SK-N-SH (cell line): ENCODE data around the gene EFS. TPM values are rescaled to one million over a fixed set of nuclear protein-coding genes. Genes with fewer than 3 reads are reported as not detected.

Experiments used
- CTCF ChIA-PET: fragments of 300-600, 350-600 bp; formaldehyde crosslinking; extraction: SDS; loops from one replicate; lab custom pipeline; 2021; lab: Yijun Ruan, JAX
- POLR2A ChIA-PET: fragments of 350-600 bp; sonication (Branson Sonifier 250); formaldehyde crosslinking; extraction: SDS; loops from one replicate; lab custom pipeline; 2020; ENCODE audit warnings: antibody characterized with exemption, inconsistent platforms; lab: Yijun Ruan, JAX
- DNase-seq: peaks from one replicate; pipeline ENCODE4 v3.0.0; 2012
- H2AFZ ChIP-seq: fragments of 200-600 bp; sonication (generic); 2 replicates; pipeline ENCODE4 v1.8.1; 2016; ENCODE audit warnings: antibody characterized with exemption, mild to moderate bottlenecking, low read depth
- H3F3A ChIP-seq: fragments of 200-600 bp; sonication (generic); replicated peaks from 2 replicates; pipeline ENCODE3; 2016; ENCODE audit warnings: antibody characterized with exemption, mild to moderate bottlenecking; ENCODE audit not compliant: insufficient read depth
- H3K27ac ChIP-seq, 2 experiments: fragments of 200-500 bp in 1 of 2; fragments of 200-600 bp in 1 of 2; sonication (Bioruptor generic) in 1 of 2; sonication (generic), shearing (Covaris generic) in 1 of 2; 2 replicates each; pipeline versions ENCODE4 v1.5.1 to v1.6.1; 2014 to 2016; ENCODE audit warnings: low read depth in 2 of 2, inconsistent platforms in 1 of 2, low read length in 1 of 2, mild to moderate bottlenecking in 1 of 2, mixed read lengths in 1 of 2
- H3K27me3 ChIP-seq: fragments of 200-600 bp; sonication (generic), shearing (Covaris generic); 2 replicates; pipeline ENCODE4 v1.6.1; 2016; ENCODE audit warnings: mixed run types; ENCODE audit not compliant: insufficient read depth
- H3K36me3 ChIP-seq, 2 experiments: fragments of 200-500 bp in 1 of 2; fragments of 200-600 bp in 1 of 2; sonication (Bioruptor generic) in 1 of 2; sonication (generic) in 1 of 2; replicated peaks in 1 of 2; 2 replicates each; pipeline versions ENCODE3 to v1.5.1; 2014 to 2016; ENCODE audit warnings: low read length in 1 of 2, mild to moderate bottlenecking in 1 of 2; ENCODE audit not compliant: insufficient read depth in 2 of 2, control insufficient read depth in 1 of 2
- H3K4me1 ChIP-seq, 2 experiments: fragments of 200-500 bp in 1 of 2; fragments of 200-600 bp in 1 of 2; sonication (Bioruptor generic) in 1 of 2; sonication (generic), shearing (Covaris generic) in 1 of 2; 2 replicates each; pipeline versions ENCODE4 v1.5.1 to v1.6.1; 2014 to 2016; ENCODE audit warnings: low read depth in 1 of 2, low read length in 1 of 2, mixed run types in 1 of 2; ENCODE audit not compliant: insufficient read depth in 2 of 2, control insufficient read depth in 1 of 2
- H3K4me2 ChIP-seq: fragments of 200-600 bp; sonication (generic), shearing (Covaris generic); 2 replicates; pipeline ENCODE4 v1.6.1; 2017; ENCODE audit warnings: mixed run types
- H3K4me3 ChIP-seq, 2 experiments: fragments of 200-500 bp in 1 of 2; fragments of 200-600 bp in 1 of 2; sonication (Bioruptor generic) in 1 of 2; sonication (generic), shearing (Covaris generic) in 1 of 2; 2 replicates each; pipeline versions ENCODE4 v1.5.1 to v1.8.1; 2014 to 2016; ENCODE audit warnings: low read depth in 2 of 2, inconsistent platforms in 1 of 2, low read length in 1 of 2, mild to moderate bottlenecking in 1 of 2, mixed read lengths in 1 of 2, moderate library complexity in 1 of 2
- H3K79me2 ChIP-seq: fragments of 200-600 bp; sonication (generic); 2 replicates; pipeline ENCODE4 v1.8.1; 2017; ENCODE audit warnings: mild to moderate bottlenecking; ENCODE audit not compliant: insufficient read depth
- H3K9ac ChIP-seq: fragments of 200-600 bp; sonication (generic); 2 replicates; pipeline ENCODE4 v1.6.1; 2017; ENCODE audit warnings: mixed run types
- H3K9me2 ChIP-seq: fragments of 200-600 bp; sonication (generic); 2 replicates; pipeline ENCODE4 v1.6.1; 2017; ENCODE audit warnings: mixed run types
- H3K9me3 ChIP-seq: fragments of 200-600 bp; sonication (generic); 2 replicates; pipeline ENCODE4 v1.6.1; 2017; ENCODE audit warnings: mixed run types, mild to moderate bottlenecking, moderate library complexity
- H4K20me1 ChIP-seq: fragments of 200-600 bp; sonication (generic); 2 replicates; pipeline ENCODE4 v1.6.1; 2017; ENCODE audit warnings: mild to moderate bottlenecking, mixed run types; ENCODE audit not compliant: insufficient read depth
- EZH2phosphoT487 ChIP-seq: fragments of 200-600 bp; sonication (generic); IDR thresholded peaks from 2 replicates; pipeline ENCODE4 v1.6.1; 2017; ENCODE audit warnings: low read depth, mixed run types, mild to moderate bottlenecking, antibody characterized with exemption, moderate library complexity, borderline replicate concordance
- GABPA ChIP-seq: IDR thresholded peaks from 2 replicates; pipeline ENCODE4 v1.4.0; 2012; ENCODE audit warnings: low read depth, mild to moderate bottlenecking
- IRF3 ChIP-seq: fragments of 150-350 bp; IDR thresholded peaks from 2 replicates; pipeline ENCODE4 v1.6.1; 2016; ENCODE audit warnings: mild to moderate bottlenecking, low read depth, low read length
- JUND ChIP-seq: IDR thresholded peaks from 2 replicates; pipeline ENCODE4 v1.4.0; 2012
- MEF2A ChIP-seq: IDR thresholded peaks from 2 replicates; pipeline ENCODE4 v1.4.0; 2012; ENCODE audit warnings: low read depth, borderline replicate concordance
- NFIC ChIP-seq: IDR thresholded peaks from 2 replicates; pipeline ENCODE4 v1.4.0; 2012; ENCODE audit warnings: borderline replicate concordance
- PBX3 ChIP-seq: IDR thresholded peaks from 2 replicates; pipeline ENCODE4; 2012
- POLR2AphosphoS5 ChIP-seq: IDR thresholded peaks from 2 replicates; pipeline ENCODE4 v1.6.1; 2012; ENCODE audit warnings: low read depth, low read length
- RCOR1 ChIP-seq: fragments of 150-350 bp; IDR thresholded peaks from 2 replicates; pipeline ENCODE4 v1.6.1; 2017; ENCODE audit warnings: antibody characterized with exemption, low read length
- RFX5 ChIP-seq: IDR thresholded peaks from 2 replicates; pipeline ENCODE4 v1.6.1; 2012; ENCODE audit warnings: mild to moderate bottlenecking, improper control_type of control experiment, low read length
- SIN3A ChIP-seq: IDR thresholded peaks from 2 replicates; pipeline ENCODE4 v1.6.1; 2012; ENCODE audit warnings: low read depth, mild to moderate bottlenecking, low read length, moderate library complexity, borderline replicate concordance
- SMC3 ChIP-seq: IDR thresholded peaks from 2 replicates; pipeline ENCODE4 v1.6.1; 2012; ENCODE audit warnings: low read depth, low read length, improper control_type of control experiment
- TAF1 ChIP-seq: IDR thresholded peaks from 2 replicates; pipeline ENCODE4 v1.6.1; 2012; ENCODE audit warnings: low read depth, mild to moderate bottlenecking, low read length, moderate library complexity, borderline replicate concordance
- TEAD4 ChIP-seq: IDR thresholded peaks from 2 replicates; pipeline ENCODE4 v1.4.0; 2012; ENCODE audit warnings: mild to moderate bottlenecking, borderline replicate concordance; ENCODE audit not compliant: insufficient read depth
- WGBS: methylation state at CpG from one replicate; pipeline ENCODE4 v1.1.6; 2017; ENCODE audit warnings: low lambda C conversion rate; 5-methylcytosine and 5-hydroxymethylcytosine counted together
- polyA plus RNA-seq, 3 experiments: library from polyadenylated mRNA; depleted of rRNA; stranded (reverse); fragments of >200 nt; gene quantifications; 2 replicates each; pipeline ENCODE4 v1.2.3, GENCODE V29; 2012
- TF ChIP-seq, protein P1 (sequence below): IDR thresholded peaks from 2 replicates; pipeline ENCODE4 v1.4.0; 2012; ENCODE audit warnings: low read depth

The EFS gene
- polyA plus RNA-seq, 1 of the 3 experiments (the other 2 are of a cell fraction), result 4.4 TPM

GRCh38 chr14:23411563-23412525 is 46.9 kb upstream of the EFS start:
- Histone ChIP-seq H4K20me1 (no peaks in the 10 kb centered on the region), H3K9me3 (no peaks in the 10 kb centered on the region), H3K9ac (no peak overlapping the region), H3K4me1 (peaks cover 0 to 9% of the 10 kb centered on the region in 2 experiments; a peak in 1 of 4 replicates), H3K79me2 (no peaks in the 10 kb centered on the region), H3K27me3 (peaks cover 32% of the 10 kb centered on the region), H3K9me2 (no peaks in the 10 kb centered on the region), H3K36me3 (no peaks in the 10 kb centered on the region), H3K4me2 (no peak overlapping the region), H3F3A (no peaks in the 10 kb centered on the region), H3K27ac (no peak overlapping the region), H3K4me3 (no peak overlapping the region), H2AFZ (no peak overlapping the region)
- ChIA-PET POLR2A (no interaction called here), CTCF (interaction anchor here (1.4 kb wide), 1 partner anchor 32 kb away, joined by 5 read pairs; no protein-coding TSS in a partner anchor)
- DNase-seq, result no peak
- WGBS, result 38% methylated on average over 10 of the region's 14 CpGs
- TF ChIP-seq SIN3A (no peak), NFIC (no peak), SMC3 (no peak), IRF3 (no peak), RCOR1 (no peak), TAF1 (no peak), PBX3 (no peak), MEF2A (no peak), RFX5 (no peak), EZH2phosphoT487 (no peak), GABPA (no peak)

- Histone ChIP-seq H3K79me2 (no peaks in the 10 kb centered on the region), H3K9me3 (no peaks in the 10 kb centered on the region), H3K27me3 (peaks cover 41% of the 10 kb centered on the region), H3K9ac (no peak overlapping the region), H3K27ac (no peak overlapping the region), H2AFZ (no peak overlapping the region), H3K4me2 (no peak overlapping the region)
- 41% methylated on average over 12 of the region's 14 CpGs for WGBS
- no peak for DNase-seq
- no peak for TF ChIP-seq MEF2A
- TF ChIP-seq POLR2AphosphoS5, result no peak
- TF ChIP-seq PBX3, result no peak
- TF ChIP-seq TEAD4, result no peak
- no peak for TF ChIP-seq JUND
- TF ChIP-seq, protein P1, sequence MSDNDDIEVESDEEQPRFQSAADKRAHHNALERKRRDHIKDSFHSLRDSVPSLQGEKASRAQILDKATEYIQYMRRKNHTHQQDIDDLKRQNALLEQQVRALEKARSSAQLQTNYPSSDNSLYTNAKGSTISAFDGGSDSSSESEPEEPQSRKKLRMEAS, result no peak
- TF ChIP-seq, all 33 proteins: peak for 0
- Histone ChIP-seq H3K4me3 (no peak overlapping the region), H3K4me1 (peaks cover 0 to 9% of the 10 kb centered on the region in 2 experiments; a peak in 1 of 4 replicates), H3F3A (no peaks in the 10 kb centered on the region), H4K20me1 (no peaks in the 10 kb centered on the region), H3K9me2 (no peaks in the 10 kb centered on the region), H3K36me3 (no peaks in the 10 kb centered on the region)
- CTCF ChIA-PET, result interaction anchor here (1.0 to 1.1 kb wide), 2 partner anchors 30 to 84 kb away, joined by 3 to 4 read pairs; no protein-coding TSS in a partner anchor
- POLR2A ChIA-PET, result interaction anchor here (0.9 kb wide), 1 partner anchor 44 kb away, joined by 3 read pairs; no protein-coding TSS in a partner anchor
Observed at GRCh38 chr14:23409966-23410635, 45.1 kb upstream of the EFS start.
